Spleen (tissue), 7 donors: Measurements from ENCODE around the gene HNRNPH2.

Experiments used
- CTCF ChIP-seq, 11 experiments: fragments of 200-600 bp in 7 of 11; fragments of 450-650 bp in 4 of 11; sonication (generic) in 4 of 11; IDR thresholded peaks in 8 of 11; conservative IDR thresholded peaks in 3 of 11; 1 replicate in 7 of 11; 2 replicates in 4 of 11; pipeline versions ENCODE4 v1.4.0 to v1.8.0; 2016 to 2021; ENCODE audit warnings: antibody characterized with exemption in 11 of 11, inconsistent platforms in 4 of 11, mild to moderate bottlenecking in 1 of 11
- POLR2A ChIP-seq, 3 donors: fragments of 450-650 bp; IDR thresholded peaks; one replicate each; pipeline ENCODE4 v1.5.1; 2017; ENCODE audit warnings: antibody characterized with exemption in 3 of 3, mild to moderate bottlenecking in 1 of 3
- POLR2AphosphoS5 ChIP-seq, 3 donors: sonication (generic); formaldehyde crosslinking; IDR thresholded peaks; one replicate each; pipeline ENCODE4 v1.5.1; 2017; ENCODE audit warnings: antibody characterized with exemption in 3 of 3
- donor health status: DM: no; HTN: no; CAD: no; lungs with moderate emphysema.
- donor health status: DM: no; HTN: no; CAD: no.
- donor health status: DM: no; HTN: no; CAD: no.

GRCh38 chrX:101452056-101452455 lies 44.0 kb downstream of the HNRNPH2 start:
- TF ChIP-seq CTCF (IDR thresholded peaks at IDR 0.05 in 8 of 11, conservative IDR thresholded peaks at IDR 0.05 in 3 of 11): no peak
- no peak for TF ChIP-seq POLR2A (IDR thresholded peaks at IDR 0.05)
- no peak for TF ChIP-seq POLR2AphosphoS5 (IDR thresholded peaks at IDR 0.05)
